Left lung (tissue), 10 donors: ENCODE data around the gene TANGO2. TPM values are rescaled to one million over a fixed set of nuclear protein-coding genes. Genes with fewer than 3 reads are reported as not detected.

Experiments used
- ATAC-seq: fragments of 200-7000 bp; cut with Tn5 transposase; one replicate; pipeline ENCODE4 v1.9.1; 2020; ENCODE audit warnings: moderate library complexity
- DNase-seq, 4 donors: peaks; one replicate each; pipeline ENCODE4 v3.0.0-alpha.2; 2013 to 2020
- H3K27ac ChIP-seq, 2 donors: fragments of 200-600 bp; sonication (generic) in 1 of 2; one replicate each; pipeline versions ENCODE4 v1.5.0 to v1.8.0; 2020 to 2021
- H3K27me3 ChIP-seq, 2 donors: fragments of 200-600 bp; sonication (generic) in 1 of 2; one replicate each; pipeline versions ENCODE4 v1.5.0 to v1.8.0; 2020 to 2021
- H3K36me3 ChIP-seq, 2 donors: fragments of 200-600 bp; sonication (generic) in 1 of 2; one replicate each; pipeline versions ENCODE4 v1.5.0 to v1.8.0; 2020 to 2021
- H3K4me1 ChIP-seq, 2 donors: fragments of 200-600 bp; one replicate each; pipeline ENCODE4 v1.8.0; 2021
- H3K4me3 ChIP-seq, 2 donors: fragments of 200-600 bp; sonication (generic) in 1 of 2; one replicate each; pipeline versions ENCODE4 v1.5.0 to v1.8.0; 2020 to 2021; ENCODE audit warnings: mild to moderate bottlenecking in 1 of 2
- H3K9me3 ChIP-seq, 2 donors: fragments of 200-600 bp; sonication (generic) in 1 of 2; one replicate each; pipeline versions ENCODE4 v1.5.0 to v1.8.0; 2020 to 2021
- intact Hi-C, 2 donors: fragments of 100-400 bp; cut with DNase I; formaldehyde crosslinking; loops; one replicate each; pipeline versions ENCODE4 v1.11.2 to v1.14.2; 2022
- polyA plus RNA-seq, 6 donors: library from polyadenylated mRNA; unstranded; fragments of 120-200 nt; gene quantifications; one replicate each; pipeline ENCODE4 v1.2.1, GENCODE V29; 2013; ENCODE audit not compliant: insufficient read length in 6 of 6
- total RNA-seq, 2 donors: library from RNA; stranded (reverse); fragmentation: NEBNext Ultra II Directional; extraction: Animal tissue kit (Norgen Biotek cat#: 25700); gene quantifications; one replicate each; pipeline ENCODE4 v1.2.1, GENCODE V29; 2021
- TF ChIP-seq, protein P1 (sequence below), 2 donors: fragments of 200-600 bp; sonication (generic) in 1 of 2; IDR thresholded peaks; one replicate each; pipeline versions ENCODE4 v1.5.0 to v1.8.0; 2021; ENCODE audit warnings: antibody characterized with exemption in 2 of 2
- donor health status: DM: no; HTN: yes; CAD: no.
- donor health status: DM: no; HTN: no; CAD: no.

Gene TANGO2
- total and polyA plus RNA-seq, 8 donors, result 10.9 to 47.2 (median 13.6) TPM

GRCh38 chr22:20089226-20089976, 68.5 kb downstream of the TANGO2 start:
- no peak overlapping the region for H3K27ac ChIP-seq
- DNase-seq (peak in 1 of 4 donors; percentile 30), ATAC-seq (no peak)
- H3K27me3 ChIP-seq, result no peaks in the 10 kb centered on the region
- TF ChIP-seq, protein P1, sequence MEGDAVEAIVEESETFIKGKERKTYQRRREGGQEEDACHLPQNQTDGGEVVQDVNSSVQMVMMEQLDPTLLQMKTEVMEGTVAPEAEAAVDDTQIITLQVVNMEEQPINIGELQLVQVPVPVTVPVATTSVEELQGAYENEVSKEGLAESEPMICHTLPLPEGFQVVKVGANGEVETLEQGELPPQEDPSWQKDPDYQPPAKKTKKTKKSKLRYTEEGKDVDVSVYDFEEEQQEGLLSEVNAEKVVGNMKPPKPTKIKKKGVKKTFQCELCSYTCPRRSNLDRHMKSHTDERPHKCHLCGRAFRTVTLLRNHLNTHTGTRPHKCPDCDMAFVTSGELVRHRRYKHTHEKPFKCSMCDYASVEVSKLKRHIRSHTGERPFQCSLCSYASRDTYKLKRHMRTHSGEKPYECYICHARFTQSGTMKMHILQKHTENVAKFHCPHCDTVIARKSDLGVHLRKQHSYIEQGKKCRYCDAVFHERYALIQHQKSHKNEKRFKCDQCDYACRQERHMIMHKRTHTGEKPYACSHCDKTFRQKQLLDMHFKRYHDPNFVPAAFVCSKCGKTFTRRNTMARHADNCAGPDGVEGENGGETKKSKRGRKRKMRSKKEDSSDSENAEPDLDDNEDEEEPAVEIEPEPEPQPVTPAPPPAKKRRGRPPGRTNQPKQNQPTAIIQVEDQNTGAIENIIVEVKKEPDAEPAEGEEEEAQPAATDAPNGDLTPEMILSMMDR (IDR thresholded peaks at IDR 0.05), result no peak
- peaks cover 0 to 90% of the 10 kb centered on the region in 2 donors for H3K36me3 ChIP-seq
- no peaks in the 10 kb centered on the region for H3K9me3 ChIP-seq
- no peak overlapping the region for H3K4me3 ChIP-seq
- intact Hi-C loops, result no loop called here
- peaks cover 0 to 12% of the 10 kb centered on the region in 2 donors for H3K4me1 ChIP-seq

- H3K27ac ChIP-seq, result no peak overlapping the region
- no peaks in the 10 kb centered on the region for H3K9me3 ChIP-seq
- DNase-seq, result peak in 1 of 4 donors; percentile 48
- no peak for ATAC-seq
- H3K4me3 ChIP-seq, result no peak overlapping the region
- peaks cover 0 to 97% of the 10 kb centered on the region in 2 donors for H3K36me3 ChIP-seq
- peaks cover 0 to 5% of the 10 kb centered on the region in 2 donors for H3K4me1 ChIP-seq
- intact Hi-C loops, result no loop called here
- TF ChIP-seq, protein P1 (IDR thresholded peaks at IDR 0.05), result no peak
- H3K27me3 ChIP-seq, result no peaks in the 10 kb centered on the region
Observed at GRCh38 chr22:20089977-20090729, 69.2 kb downstream of the TANGO2 start.

DNA sequence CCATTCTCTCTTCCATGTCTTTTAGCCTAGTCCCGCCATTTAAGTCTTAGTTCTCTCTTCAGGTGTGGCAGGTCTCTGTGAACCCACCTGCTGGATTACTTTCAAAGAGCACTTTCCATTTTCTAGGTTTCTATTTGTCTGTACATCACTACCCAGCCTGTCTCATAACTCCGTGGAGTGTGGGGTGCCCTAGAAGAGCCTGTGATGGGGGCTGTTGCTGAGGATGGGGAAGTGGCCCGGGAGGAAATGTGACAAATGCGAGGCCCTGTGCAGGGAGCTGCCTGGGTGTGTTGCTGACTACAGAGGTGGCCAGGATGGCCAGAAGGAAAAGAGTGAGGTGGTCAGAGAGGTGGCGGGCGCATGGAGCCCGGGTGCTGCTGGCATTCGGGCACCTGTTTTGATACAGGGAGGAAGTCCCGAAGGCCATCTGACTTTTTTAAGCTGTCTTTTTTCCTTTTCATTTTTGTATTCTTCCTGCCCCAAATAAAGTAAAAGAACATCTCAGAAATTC, 69.9 kb downstream of the TANGO2 start:
- Histone ChIP-seq H3K4me3 (no peak overlapping the region), H3K27ac (no peak overlapping the region), H3K27me3 (no peaks in the 10 kb centered on the region), H3K4me1 (no peaks in the 10 kb centered on the region), H3K36me3 (peaks cover 0 to 100% of the 10 kb centered on the region in 2 donors), H3K9me3 (no peaks in the 10 kb centered on the region)
- peak in 1 of 4 donors; percentile 33 for DNase-seq
- intact Hi-C loops, result no loop called here
- TF ChIP-seq, protein P1 (IDR thresholded peaks at IDR 0.05), result no peak
- ATAC-seq, result no peak

GRCh38 chr22:20091690-20092476, 71.0 kb downstream of the TANGO2 start:
- TF ChIP-seq, protein P1 (IDR thresholded peaks at IDR 0.05), result no peak
- peaks cover 0 to 100% of the 10 kb centered on the region in 2 donors for H3K36me3 ChIP-seq
- no peak for ATAC-seq
- no peaks in the 10 kb centered on the region for H3K4me1 ChIP-seq
- no peaks in the 10 kb centered on the region for H3K27me3 ChIP-seq
- DNase-seq, result peak in 1 of 4 donors; percentile 27
- intact Hi-C loops, result no loop called here
- no peaks in the 10 kb centered on the region for H3K9me3 ChIP-seq
- no peak overlapping the region for H3K27ac ChIP-seq
- H3K4me3 ChIP-seq, result no peak overlapping the region
